Left ventricle myocardium inferior (tissue), 1 donor: ENCODE measurements around the gene MPP2. TPM values are rescaled to one million over a fixed set of nuclear protein-coding genes. Genes with fewer than 3 reads are reported as not detected.

Experiments
- DNase-seq: peaks from one replicate; pipeline ENCODE4 v3.0.0-alpha.2; 2020
- H3K27ac ChIP-seq: fragments of 200-600 bp; replicated peaks from 2 replicates; pipeline ENCODE4 v1.8.0; 2021
- H3K27me3 ChIP-seq: fragments of 200-600 bp; 2 replicates; pipeline ENCODE4 v1.8.0; 2021; ENCODE audit warnings: low read depth
- H3K36me3 ChIP-seq: fragments of 200-600 bp; 2 replicates; pipeline ENCODE4 v1.8.0; 2021
- H3K4me1 ChIP-seq: fragments of 200-600 bp; 2 replicates; pipeline ENCODE4 v1.8.0; 2021
- H3K4me3 ChIP-seq: fragments of 200-600 bp; 2 replicates; pipeline ENCODE4 v1.8.0; 2021; ENCODE audit warnings: mild to moderate bottlenecking, moderate library complexity
- H3K9me3 ChIP-seq: fragments of 200-600 bp; replicated peaks from 2 replicates; pipeline ENCODE4 v1.8.0; 2021
- intact Hi-C: fragments of 100-400 bp; cut with micrococcal nuclease; formaldehyde crosslinking; loops from one replicate; pipeline ENCODE4 v1.11.0; 2022
- total RNA-seq: library from RNA; stranded (reverse); fragmentation: NEBNext Ultra II Directional; extraction: Animal tissue kit (Norgen Biotek cat#: 25700); gene quantifications from one replicate; pipeline ENCODE4 v1.2.1, GENCODE V29; 2021
- TF ChIP-seq, protein P1 (sequence below): fragments of 200-600 bp; IDR thresholded peaks from 2 replicates; pipeline ENCODE4 v1.8.0; 2021; ENCODE audit warnings: antibody characterized with exemption, mild to moderate bottlenecking, borderline replicate concordance
- donor health status: DM: no; HTN: yes; CAD: no; lungs with severe emphysema.

Gene MPP2
- total RNA-seq, 1 donor from 2014 or later: 12.1 TPM

DNA sequence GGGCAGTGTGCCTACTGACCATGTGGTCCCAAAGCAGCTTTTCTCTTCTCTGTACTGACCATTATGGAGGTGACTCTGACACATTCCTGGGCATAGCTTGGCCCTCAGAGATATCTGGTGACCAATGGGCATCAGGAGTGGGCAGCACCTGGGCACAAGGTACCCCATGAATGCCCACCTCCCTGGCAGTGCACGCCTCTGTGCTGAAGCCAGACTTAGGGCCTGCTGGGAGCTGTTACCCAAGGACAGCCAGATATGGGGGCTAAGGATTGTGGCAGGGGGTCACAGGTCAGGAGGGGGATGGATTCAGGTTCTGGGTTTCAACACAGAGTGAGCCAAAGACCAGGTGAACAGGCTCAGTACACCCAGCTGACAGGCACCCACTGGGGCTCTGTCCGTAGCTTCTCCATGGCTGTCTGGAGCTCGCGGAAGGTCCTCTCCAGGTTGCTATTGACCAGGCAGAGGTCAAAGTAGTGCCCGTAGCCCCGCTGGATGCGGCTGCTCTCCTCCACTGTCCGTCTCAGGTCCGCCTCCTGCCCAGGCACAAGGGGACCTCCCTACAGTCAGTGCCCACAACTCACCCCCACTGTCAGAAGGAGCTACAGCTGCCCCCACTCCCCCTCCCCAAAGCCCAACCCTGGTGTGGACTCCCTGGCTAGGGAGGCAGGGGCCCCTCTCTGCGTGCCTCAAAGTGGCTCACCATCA, 29.7 kb downstream of the MPP2 start:
- peaks cover 17% of the 10 kb centered on the region for H3K36me3 ChIP-seq
- peaks cover 35% of the 10 kb centered on the region for H3K4me1 ChIP-seq
- H3K27ac ChIP-seq: peak overlapping the region; percentile 23
- intact Hi-C loops: no loop called here
- no peaks in the 10 kb centered on the region for H3K9me3 ChIP-seq
- no peak overlapping the region for H3K4me3 ChIP-seq
- TF ChIP-seq, protein P1, sequence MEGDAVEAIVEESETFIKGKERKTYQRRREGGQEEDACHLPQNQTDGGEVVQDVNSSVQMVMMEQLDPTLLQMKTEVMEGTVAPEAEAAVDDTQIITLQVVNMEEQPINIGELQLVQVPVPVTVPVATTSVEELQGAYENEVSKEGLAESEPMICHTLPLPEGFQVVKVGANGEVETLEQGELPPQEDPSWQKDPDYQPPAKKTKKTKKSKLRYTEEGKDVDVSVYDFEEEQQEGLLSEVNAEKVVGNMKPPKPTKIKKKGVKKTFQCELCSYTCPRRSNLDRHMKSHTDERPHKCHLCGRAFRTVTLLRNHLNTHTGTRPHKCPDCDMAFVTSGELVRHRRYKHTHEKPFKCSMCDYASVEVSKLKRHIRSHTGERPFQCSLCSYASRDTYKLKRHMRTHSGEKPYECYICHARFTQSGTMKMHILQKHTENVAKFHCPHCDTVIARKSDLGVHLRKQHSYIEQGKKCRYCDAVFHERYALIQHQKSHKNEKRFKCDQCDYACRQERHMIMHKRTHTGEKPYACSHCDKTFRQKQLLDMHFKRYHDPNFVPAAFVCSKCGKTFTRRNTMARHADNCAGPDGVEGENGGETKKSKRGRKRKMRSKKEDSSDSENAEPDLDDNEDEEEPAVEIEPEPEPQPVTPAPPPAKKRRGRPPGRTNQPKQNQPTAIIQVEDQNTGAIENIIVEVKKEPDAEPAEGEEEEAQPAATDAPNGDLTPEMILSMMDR: no peak
- DNase-seq: no peak
- H3K27me3 ChIP-seq: no peaks in the 10 kb centered on the region

DNA sequence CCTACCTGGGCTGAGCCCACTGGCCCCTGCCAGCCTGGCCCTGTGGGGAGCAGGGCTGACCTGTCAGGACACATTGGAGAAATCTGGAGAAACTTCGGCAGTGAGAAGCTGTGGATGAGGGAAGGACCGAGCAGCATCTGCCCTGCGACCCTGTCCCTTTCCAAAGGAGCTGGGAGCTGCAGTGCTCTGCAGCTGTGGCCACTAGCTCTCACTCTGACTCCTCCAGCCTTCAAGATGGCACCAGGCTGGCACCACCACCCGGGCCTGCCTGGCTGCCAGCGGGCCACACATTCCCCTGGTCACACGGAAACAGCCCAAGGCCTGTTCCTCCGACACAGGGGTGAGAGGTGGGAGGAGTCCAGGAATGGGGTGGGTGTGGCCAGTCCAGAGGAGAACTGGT, 30.3 kb downstream of the MPP2 start:
- Histone ChIP-seq H3K9me3 (no peaks in the 10 kb centered on the region), H3K4me3 (no peak overlapping the region), H3K4me1 (peaks cover 41% of the 10 kb centered on the region), H3K27me3 (no peaks in the 10 kb centered on the region), H3K27ac (peak overlapping the region; percentile 23), H3K36me3 (peaks cover 11% of the 10 kb centered on the region)
- TF ChIP-seq, protein P1: no peak
- no peak for DNase-seq
- intact Hi-C loops: no loop called here

DNA sequence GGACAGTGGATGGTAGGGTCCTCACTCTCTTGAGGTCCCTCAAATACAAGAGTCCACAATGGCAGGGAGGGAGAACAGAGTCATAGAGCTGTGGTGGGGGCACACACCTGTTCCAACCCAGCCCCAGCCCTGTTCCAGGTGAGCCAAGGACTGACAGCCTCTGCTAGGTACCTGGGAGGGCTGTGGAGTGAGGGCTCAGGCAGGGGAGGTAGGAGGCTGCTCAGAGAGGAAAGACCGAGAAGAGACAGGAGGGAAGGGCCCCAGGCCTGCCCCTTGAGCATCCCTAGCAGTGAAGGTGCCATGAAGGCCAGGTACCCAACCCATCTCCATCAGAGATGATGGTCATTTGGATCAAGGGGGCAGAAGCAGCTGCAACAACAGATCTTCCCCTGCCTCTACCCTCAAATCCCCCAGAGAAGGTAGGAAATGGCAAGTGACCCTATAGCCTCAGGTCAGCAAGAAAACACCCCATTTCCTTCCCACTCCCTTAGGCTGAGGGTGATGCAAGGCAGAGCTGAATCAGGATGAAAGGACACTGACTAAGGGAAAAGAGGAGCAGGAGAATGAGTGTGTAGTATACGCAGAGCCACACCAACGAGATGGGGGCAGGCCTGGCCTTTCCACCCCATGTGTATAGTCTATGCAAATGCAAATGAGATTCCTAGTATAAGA, 31.7 kb downstream of the MPP2 start:
- H3K36me3 ChIP-seq: no peaks in the 10 kb centered on the region
- TF ChIP-seq, protein P1: no peak
- no peaks in the 10 kb centered on the region for H3K27me3 ChIP-seq
- DNase-seq: no peak
- H3K9me3 ChIP-seq: no peaks in the 10 kb centered on the region
- intact Hi-C loops: no loop called here
- peaks cover 45% of the 10 kb centered on the region for H3K4me1 ChIP-seq
- H3K4me3 ChIP-seq: no peak overlapping the region
- peak overlapping the region; percentile 89 for H3K27ac ChIP-seq

DNA sequence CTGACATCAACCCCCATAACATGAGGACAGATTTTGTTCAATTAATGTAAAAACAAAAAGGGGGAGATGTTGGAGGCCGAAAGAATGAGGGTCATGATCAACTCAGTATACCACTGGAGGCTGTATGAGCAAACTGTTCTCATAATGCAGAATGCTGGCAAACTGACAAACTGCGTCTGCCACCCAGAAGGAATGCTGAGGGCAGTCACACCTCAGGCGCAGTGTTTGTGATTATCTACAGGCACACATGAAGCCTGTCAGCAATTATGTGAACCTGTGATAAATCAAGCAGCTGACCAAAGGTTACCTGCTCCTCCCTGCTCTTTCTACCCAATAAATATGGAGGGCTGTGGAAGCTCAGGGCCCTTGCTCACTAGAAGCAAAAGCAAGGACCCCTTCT, 33.0 kb downstream of the MPP2 start:
- H3K36me3 ChIP-seq: no peaks in the 10 kb centered on the region
- no peak overlapping the region for H3K4me3 ChIP-seq
- H3K4me1 ChIP-seq: peaks cover 45% of the 10 kb centered on the region
- peak overlapping the region; percentile 89 for H3K27ac ChIP-seq
- peak; percentile 41 for DNase-seq
- no peaks in the 10 kb centered on the region for H3K9me3 ChIP-seq
- TF ChIP-seq, protein P1: no peak
- intact Hi-C loops: no loop called here
- H3K27me3 ChIP-seq: no peaks in the 10 kb centered on the region

DNA sequence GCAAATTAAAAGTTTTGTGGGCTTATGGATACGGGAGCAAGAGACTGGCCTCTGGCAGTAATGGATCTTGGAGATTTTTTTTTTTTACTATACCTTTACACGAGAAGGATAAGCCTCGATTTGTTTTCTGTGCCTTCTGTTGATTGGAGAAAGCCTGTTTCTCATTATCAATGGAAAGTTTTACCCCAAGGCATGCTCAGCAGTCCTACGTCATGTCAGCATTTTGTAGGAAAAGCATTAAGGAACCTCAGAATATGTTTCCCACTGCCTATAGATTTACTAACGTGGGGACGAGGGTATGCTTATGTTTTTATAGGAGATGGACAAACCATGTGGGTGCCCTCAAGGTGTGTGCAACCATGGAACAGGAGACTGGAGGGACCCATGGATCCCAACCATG, 33.5 kb downstream of the MPP2 start:
- no peak overlapping the region for H3K4me3 ChIP-seq
- peak overlapping the region; percentile 89 for H3K27ac ChIP-seq
- no peaks in the 10 kb centered on the region for H3K9me3 ChIP-seq
- TF ChIP-seq, protein P1: no peak
- intact Hi-C loops: no loop called here
- H3K4me1 ChIP-seq: peaks cover 44% of the 10 kb centered on the region
- no peaks in the 10 kb centered on the region for H3K27me3 ChIP-seq
- DNase-seq: no peak
- H3K36me3 ChIP-seq: no peaks in the 10 kb centered on the region
